SIG-M5 (cell line): ENCODE measurements around the gene PPA1.
"Not testable (repeated sequence)": the region's sequence is repeated elsewhere in the genome, so short reads cannot be mapped to it uniquely, and the experiment has no call there.

Experiments used
- DNase-seq: peaks from one replicate; lab custom pipeline; 2025; lab: John Stamatoyannopoulos, UW

The PPA1 gene

GRCh38 chr10:70254778-70255328 is 21.6 kb upstream of the PPA1 start:
- DNase-seq: no peak

GRCh38 chr10:70253878-70254765 is 20.9 kb upstream of the PPA1 start:
- DNase-seq: no peak

- DNase-seq: no peak
These were observed 17.9 kb upstream of the PPA1 start for GRCh38 chr10:70250961-70251680.

DNA sequence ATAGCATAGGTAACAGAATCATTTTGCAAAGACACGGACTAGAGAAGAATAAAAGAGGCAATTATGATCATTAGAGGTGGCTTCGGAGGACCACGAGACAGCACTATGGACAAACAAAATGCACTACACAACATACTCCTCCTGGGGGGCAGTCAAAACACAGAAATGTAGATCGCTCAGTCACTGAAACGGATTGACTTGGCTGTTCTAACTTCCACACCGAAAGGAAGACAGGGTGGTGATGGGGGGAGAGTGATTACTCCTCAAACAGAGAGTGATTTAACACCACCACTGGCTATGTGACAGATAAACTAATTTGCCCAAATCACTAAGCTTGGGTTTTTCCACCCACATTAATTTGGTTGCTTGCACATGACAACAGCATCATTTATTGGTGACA is 14.1 kb upstream of the PPA1 start:
- no peak for DNase-seq

DNA sequence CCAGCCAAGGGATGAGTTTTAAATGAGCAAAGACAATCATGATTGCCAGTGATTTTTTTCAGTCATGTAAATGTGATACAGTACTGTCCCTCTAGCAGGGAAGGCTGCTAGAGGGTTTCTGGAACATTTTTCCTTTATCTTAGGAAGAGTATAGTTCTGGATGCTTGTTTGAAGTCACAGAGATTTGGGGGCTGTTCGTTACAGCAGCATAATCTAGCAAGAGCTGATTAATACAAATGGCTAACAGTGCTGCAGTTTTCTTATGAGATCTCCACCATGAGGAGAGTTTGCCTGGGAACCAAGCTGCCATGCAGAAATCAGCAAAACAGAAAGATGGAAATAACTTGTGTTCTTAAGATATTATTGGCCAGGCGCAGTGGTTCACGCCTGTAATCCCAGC is 7.9 kb upstream of the PPA1 start:
- no peak for DNase-seq

DNA sequence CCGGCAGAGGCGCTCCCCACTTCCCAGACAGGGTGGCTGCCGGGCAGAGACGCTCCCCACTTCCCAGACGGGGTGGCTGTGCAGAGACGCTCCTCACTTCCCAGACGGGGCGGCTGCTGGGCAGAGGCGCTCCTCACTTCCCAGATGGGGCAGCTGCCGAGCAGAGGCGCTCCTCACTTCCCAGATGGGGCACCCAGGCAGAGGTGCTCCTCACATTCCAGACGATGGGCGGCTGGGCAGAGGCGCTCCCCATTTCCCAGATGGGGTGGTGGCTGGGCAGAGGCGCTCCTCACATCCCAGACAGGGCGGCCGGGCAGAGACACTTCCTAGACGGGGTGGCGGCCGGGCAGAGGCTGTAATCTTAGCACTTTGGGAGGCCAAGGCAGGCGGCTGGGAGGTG is 6.8 kb upstream of the PPA1 start:
- not testable (repeated sequence) for DNase-seq

DNA sequence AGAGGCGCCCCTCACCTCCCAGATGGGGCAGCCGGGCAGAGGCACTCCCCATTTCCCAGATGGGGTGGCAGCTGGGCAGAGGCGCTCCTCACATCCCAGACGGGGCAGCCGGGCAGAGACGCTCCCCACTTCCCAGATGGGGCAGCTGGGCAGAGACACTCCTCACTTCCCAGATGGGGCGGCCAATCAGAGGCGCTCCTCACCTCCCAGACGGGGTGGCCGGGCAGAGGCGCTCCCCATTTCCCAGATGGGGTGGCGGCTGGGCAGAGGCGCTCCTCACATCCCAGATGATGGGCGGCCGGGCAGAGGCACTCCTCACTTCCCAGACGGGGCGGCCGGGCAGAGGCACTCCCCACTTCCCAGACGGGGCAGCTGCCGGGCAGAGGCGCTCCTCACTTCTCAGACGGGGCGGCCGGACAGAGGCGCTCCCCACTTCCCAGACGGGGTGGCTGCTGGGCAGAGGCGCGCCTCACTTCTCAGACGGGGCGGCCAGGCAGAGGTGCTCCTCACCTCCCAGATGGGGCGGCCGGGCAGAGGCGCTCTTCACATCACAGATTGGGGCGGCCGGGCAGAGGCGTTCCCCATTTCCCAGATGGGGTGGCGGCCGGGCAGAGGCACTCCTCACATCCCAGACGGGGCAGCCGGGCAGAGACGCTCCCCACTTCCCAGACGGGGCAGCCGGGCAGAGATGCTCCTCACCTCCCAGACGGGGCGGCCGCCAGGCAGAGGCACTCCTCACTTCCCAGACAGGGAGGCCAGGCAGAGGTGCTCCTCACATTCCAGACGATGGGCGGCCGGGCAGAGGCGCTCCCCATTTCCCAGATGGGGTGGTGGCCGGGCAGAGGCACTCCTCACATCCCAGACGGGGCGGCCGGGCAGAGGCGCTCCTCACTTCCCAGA is 6.1 kb upstream of the PPA1 start:
- DNase-seq: not testable (repeated sequence)

GRCh38 chr10:70237958-70238536 is 4.8 kb upstream of the PPA1 start:
- not testable (repeated sequence) for DNase-seq

GRCh38 chr10:70234668-70235447 is 1.6 kb upstream of the PPA1 start:
- no peak for DNase-seq

GRCh38 chr10:70233939-70234300 is 691 bp upstream of the PPA1 start:
- DNase-seq: no peak

- no peak for DNase-seq
These were observed 445 bp downstream of the PPA1 start for GRCh38 chr10:70232859-70233108.

GRCh38 chr10:70232155-70232858 is 922 bp downstream of the PPA1 start:
- no peak for DNase-seq

DNA sequence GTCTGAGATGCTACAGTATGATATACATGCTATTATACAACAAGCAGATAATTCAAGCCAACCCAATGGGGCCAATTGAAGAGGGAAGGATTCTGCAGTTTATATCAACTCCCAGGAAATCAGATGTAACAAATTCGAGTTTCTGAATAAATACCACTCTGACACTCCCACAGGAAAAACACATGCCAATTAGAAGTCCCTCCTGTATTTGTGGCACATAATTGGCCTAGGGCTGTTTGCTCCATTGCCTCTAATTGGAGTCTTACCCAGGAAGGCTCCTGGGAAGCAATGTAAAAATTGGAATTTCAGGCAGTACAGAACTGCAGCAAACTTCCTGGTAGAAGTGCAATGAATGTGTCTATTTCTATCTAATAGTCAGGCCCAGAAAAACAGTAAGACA is 4.7 kb downstream of the PPA1 start:
- no peak for DNase-seq

DNA sequence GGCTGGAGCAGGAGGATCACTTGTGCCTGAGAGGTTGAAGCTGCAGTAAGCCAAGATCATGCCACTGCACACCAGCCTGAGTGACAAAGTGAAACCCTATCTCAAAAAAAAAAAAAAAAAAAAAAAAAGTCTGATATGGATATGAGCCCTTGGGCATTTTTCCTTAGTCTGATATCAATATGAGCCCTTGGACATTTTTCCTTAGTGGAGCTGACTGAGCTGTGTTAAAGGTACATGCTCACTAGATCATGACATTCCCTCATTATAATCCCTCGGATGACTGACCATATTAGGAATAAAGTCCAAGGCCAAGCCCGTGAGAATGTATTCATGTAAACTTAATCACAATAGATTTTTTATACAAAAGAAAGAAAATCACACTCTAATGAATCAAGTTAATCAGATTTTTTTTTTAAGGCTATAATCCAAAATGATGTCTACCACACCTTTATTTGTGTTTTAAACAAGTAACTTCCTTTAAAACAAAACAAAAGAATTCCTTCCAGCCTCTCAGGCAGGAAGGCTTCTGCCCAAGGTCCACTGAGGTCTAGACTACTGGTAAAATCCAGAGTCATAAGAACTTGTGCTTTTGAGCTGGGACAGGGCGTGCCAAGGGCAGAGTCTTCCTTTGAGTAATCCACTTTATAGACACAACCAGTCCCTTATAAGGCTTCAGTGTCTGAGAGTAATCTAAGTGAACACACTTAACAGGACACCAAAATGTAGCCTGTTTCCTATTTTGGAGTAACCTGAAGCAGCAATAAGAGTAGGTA is 5.5 kb downstream of the PPA1 start:
- no peak for DNase-seq

DNA sequence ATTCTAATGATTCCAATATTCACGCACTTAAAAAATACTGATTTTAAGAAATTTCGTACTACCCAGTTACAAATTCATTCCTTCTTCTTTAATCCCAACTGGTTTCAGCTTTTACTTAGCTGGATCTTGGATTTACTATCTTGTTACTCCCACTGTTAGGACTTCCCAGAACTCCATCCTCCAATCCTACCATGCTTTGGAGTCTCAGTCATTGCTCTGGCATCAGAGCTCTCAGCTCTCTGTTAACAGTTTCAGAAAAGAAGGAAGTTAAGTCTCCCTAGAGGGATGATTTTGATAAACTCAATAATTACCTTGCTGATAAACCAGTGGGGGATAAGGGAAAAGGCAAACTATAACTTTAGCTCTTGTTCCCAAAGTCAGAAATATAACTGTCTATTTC is 9.5 kb downstream of the PPA1 start:
- no peak for DNase-seq

- not testable (repeated sequence) for DNase-seq
These were observed 10.3 kb downstream of the PPA1 start for GRCh38 chr10:70222811-70223447.

DNA sequence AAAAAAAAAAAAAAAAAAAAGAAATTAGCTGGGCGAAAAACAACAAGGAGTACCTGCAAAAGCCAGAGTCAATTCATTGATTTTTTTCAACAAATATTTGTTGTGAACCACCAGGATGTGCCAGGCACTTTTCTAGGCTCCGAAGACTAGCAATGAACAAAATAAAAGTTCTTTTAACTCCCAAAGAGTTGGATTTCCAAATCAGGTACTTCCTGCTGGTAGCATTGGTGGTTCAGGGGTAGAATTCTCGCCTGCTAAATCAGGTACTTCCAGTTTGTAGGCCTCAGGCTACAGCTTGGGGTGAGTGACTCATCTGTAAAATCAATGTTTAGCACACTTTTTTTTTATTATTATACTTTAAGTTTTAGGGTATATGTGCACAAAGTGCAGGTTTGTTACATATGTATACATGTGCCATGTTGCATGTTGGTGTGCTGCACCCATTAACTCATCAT is 10.9 kb downstream of the PPA1 start:
- no peak for DNase-seq

GRCh38 chr10:70221030-70221429 is 12.2 kb downstream of the PPA1 start:
- DNase-seq: no peak

GRCh38 chr10:70212879-70213278 is 20.4 kb downstream of the PPA1 start:
- no peak for DNase-seq
